IMR-90 (cell line): ENCODE measurements around the gene UPP2. TPM values are rescaled to one million over a fixed set of nuclear protein-coding genes. Genes with fewer than 3 reads are reported as not detected.

Experiments used
- ATAC-seq: fragments of 200-7000 bp; cut with Tn5 transposase; 2 replicates; pipeline ENCODE4 v1.9.1; 2020; ENCODE audit warnings: low read depth, mild to moderate bottlenecking, moderate library complexity
- BruUV-seq: library from RNA; stranded (reverse); fragments of 400-500 nt; replicated peaks from 2 replicates; lab custom pipeline; 2021; lab: Mats Ljungman, UMichigan
- CTCF ChIA-PET: fragments of 300-600 bp; formaldehyde crosslinking; extraction: SDS; loops from one replicate; lab custom pipeline; 2021; ENCODE audit warnings: antibody characterized with exemption; lab: Yijun Ruan, JAX
- POLR2A ChIA-PET: fragments of 300-600 bp; sonication (Branson Sonifier 250); formaldehyde crosslinking; loops from one replicate; lab custom pipeline; 2022; ENCODE audit warnings: antibody characterized with exemption; ENCODE audit not compliant: unreplicated experiment; lab: Charles Lee
- DNase-seq: peaks from one replicate; pipeline ENCODE4 v3.0.0; 2013
- H2AFZ ChIP-seq: replicated peaks from 2 replicates; pipeline ENCODE3; 2013; ENCODE audit warnings: low read length, mild to moderate bottlenecking; ENCODE audit not compliant: poor library complexity
- H2AK5ac ChIP-seq: 2 replicates; pipeline ENCODE4 v1.6.1; 2013; ENCODE audit warnings: low read depth, low read length, inconsistent platforms
- H2AK9ac ChIP-seq: replicated peaks from 2 replicates; pipeline ENCODE3; 2013; ENCODE audit warnings: mild to moderate bottlenecking, low read depth, low read length, moderate library complexity; ENCODE audit not compliant: poor library complexity
- H2BK120ac ChIP-seq: 2 replicates; pipeline ENCODE4 v1.6.1; 2013; ENCODE audit warnings: low read depth, low read length, inconsistent platforms
- H2BK15ac ChIP-seq: 3 replicates; pipeline ENCODE4 v1.6.1; 2013; ENCODE audit warnings: low read depth, low read length, inconsistent platforms
- H2BK20ac ChIP-seq: 2 replicates; pipeline ENCODE4 v1.6.1; 2013; ENCODE audit warnings: low read depth, mild to moderate bottlenecking, inconsistent platforms, low read length, moderate library complexity
- H2BK5ac ChIP-seq: 2 replicates; pipeline ENCODE4 v1.6.1; 2013; ENCODE audit warnings: mild to moderate bottlenecking, low read depth, low read length, inconsistent platforms; ENCODE audit not compliant: poor library complexity, severe bottlenecking
- H3K14ac ChIP-seq: replicated peaks from 2 replicates; pipeline ENCODE4 v1.6.1; 2013; ENCODE audit warnings: low read depth, low read length, inconsistent platforms
- H3K18ac ChIP-seq: 2 replicates; pipeline ENCODE4 v1.6.1; 2013; ENCODE audit warnings: low read depth, low read length, control low read depth
- H3K23ac ChIP-seq: 2 replicates; pipeline ENCODE4 v1.6.1; 2013; ENCODE audit warnings: low read depth, low read length, inconsistent platforms
- H3K27ac ChIP-seq: 2 replicates; pipeline ENCODE4 v1.5.1; 2013; ENCODE audit warnings: mild to moderate bottlenecking, control low read depth, low read length; ENCODE audit not compliant: insufficient read depth
- H3K27me3 ChIP-seq: 2 replicates; pipeline ENCODE4 v1.6.1; 2013; ENCODE audit warnings: low read length; ENCODE audit not compliant: control insufficient read depth, insufficient read depth
- H3K36me3 ChIP-seq: 2 replicates; pipeline ENCODE4 v1.6.1; 2013; ENCODE audit warnings: low read length, mixed read lengths; ENCODE audit not compliant: control insufficient read depth, insufficient read depth
- H3K4ac ChIP-seq: 2 replicates; pipeline ENCODE4 v1.6.1; 2013; ENCODE audit warnings: low read depth, low read length, inconsistent platforms
- H3K4me1 ChIP-seq: 2 replicates; pipeline ENCODE4 v1.6.1; 2013; ENCODE audit warnings: low read length, mixed read lengths; ENCODE audit not compliant: control insufficient read depth, insufficient read depth
- H3K4me2 ChIP-seq: 2 replicates; pipeline ENCODE4 v1.6.1; 2013; ENCODE audit warnings: low read depth, mild to moderate bottlenecking, control low read depth, low read length, moderate library complexity
- H3K4me3 ChIP-seq: 2 replicates; pipeline ENCODE4 v1.5.1; 2013; ENCODE audit warnings: low read depth, mild to moderate bottlenecking, control low read depth, low read length, moderate library complexity; ENCODE audit not compliant: insufficient read depth
- H3K56ac ChIP-seq: 2 replicates; pipeline ENCODE4 v1.6.1; 2013; ENCODE audit warnings: low read length, inconsistent platforms; ENCODE audit not compliant: insufficient read depth; ENCODE audit errors: extremely low read depth
- H3K79me1 ChIP-seq, 2 experiments: 2 replicates each; pipeline ENCODE4 v1.6.1; 2013; ENCODE audit warnings: low read length in 2 of 2, inconsistent platforms in 1 of 2, low read depth in 1 of 2
- H3K9ac ChIP-seq: 2 replicates; pipeline ENCODE4 v1.6.1; 2013; ENCODE audit warnings: low read depth, low read length, control low read depth
- H3K9me1 ChIP-seq: 2 replicates; pipeline ENCODE4 v1.6.1; 2013; ENCODE audit warnings: low read length, inconsistent platforms; ENCODE audit not compliant: insufficient read depth
- H3K9me3 ChIP-seq: 2 replicates; pipeline ENCODE4 v1.6.1; 2013; ENCODE audit warnings: low read length; ENCODE audit not compliant: control insufficient read depth, insufficient read depth
- H4K20me1 ChIP-seq: 2 replicates; pipeline ENCODE4 v1.6.1; 2013; ENCODE audit warnings: low read length, inconsistent platforms; ENCODE audit not compliant: insufficient read depth
- H4K5ac ChIP-seq: 2 replicates; pipeline ENCODE4 v1.6.1; 2013; ENCODE audit warnings: mild to moderate bottlenecking, low read depth, low read length, control low read depth
- H4K8ac ChIP-seq, 2 experiments: 2 replicates each; pipeline ENCODE4 v1.6.1; 2013; ENCODE audit warnings: low read depth in 2 of 2, low read length in 2 of 2, control low read depth in 1 of 2, inconsistent platforms in 1 of 2
- H4K91ac ChIP-seq: 2 replicates; pipeline ENCODE4 v1.6.1; 2013; ENCODE audit warnings: low read depth, low read length, inconsistent platforms; ENCODE audit not compliant: insufficient read depth
- MAFK ChIP-seq: IDR thresholded peaks from 2 replicates; pipeline ENCODE4 v1.6.1; 2012; ENCODE audit warnings: low read depth, low read length, improper control_type of control experiment
- RAD21 ChIP-seq: IDR thresholded peaks from 2 replicates; pipeline ENCODE4 v1.6.1; 2012; ENCODE audit warnings: low read length, improper control_type of control experiment
- WGBS, 2 experiments: methylation state at CpG; one replicate each; pipeline versions ENCODE4 v1.1.5 to v1.1.7; 2013; ENCODE audit warnings: missing lambda C conversion rate in 2 of 2; ENCODE audit not compliant: insufficient read length in 1 of 2; ENCODE audit errors: extremely low coverage in 2 of 2; 5-methylcytosine and 5-hydroxymethylcytosine counted together
- dilution Hi-C: fragments of 300-500 bp; cut with HindIII; formaldehyde crosslinking; loops from one replicate; pipeline ENCODE4 v1.14.3; 2018; ENCODE audit warnings: low sequenced_read_pairs; ENCODE audit not compliant: unreplicated experiment
- in situ Hi-C: fragments of 300-500 bp; cut with MboI; formaldehyde crosslinking; loops from 3 replicates; pipeline ENCODE4 v1.14.3; 2019; ENCODE audit warnings: low sequenced_read_pairs, inconsistent platforms, mixed read lengths
- intact Hi-C: fragments of 100-400 bp; cut with micrococcal nuclease; formaldehyde crosslinking; loops from 2 replicates; pipeline ENCODE4 v1.10.0; 2022
- polyA plus RNA-seq, 3 experiments: library from polyadenylated mRNA; depleted of rRNA; stranded (reverse); fragments of >200 nt; gene quantifications; 2 replicates each; pipeline ENCODE4 v1.2.3, GENCODE V29; 2012; ENCODE audit warnings: low replicate concordance in 1 of 3
- total RNA-seq: library from RNA; depleted of rRNA; stranded (reverse); fragments of >200 nt; gene quantifications from 2 replicates; pipeline ENCODE4 v1.2.3, GENCODE V29; 2012

UPP2 gene
- total and polyA plus RNA-seq, 2 of the 4 experiments (the other 2 are of a cell fraction), result not detected

DNA sequence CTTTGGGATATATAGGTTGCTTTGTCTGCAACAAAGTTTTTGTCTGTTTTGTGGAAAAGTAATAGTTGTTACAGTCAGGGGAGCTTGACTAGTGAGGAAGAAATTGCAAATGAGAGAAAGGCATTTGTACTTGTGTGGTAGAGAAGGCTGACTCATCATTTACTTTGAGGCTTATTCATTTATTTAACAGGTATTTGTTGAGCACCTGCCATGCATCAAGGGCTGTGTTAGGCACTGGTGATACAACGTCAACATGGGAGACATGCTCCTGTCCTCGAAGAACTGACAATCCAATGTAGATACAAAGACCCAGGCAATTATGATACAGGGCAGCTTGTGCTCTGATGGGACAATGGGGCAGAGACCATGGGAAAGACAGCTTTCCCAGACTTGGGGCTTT lies 79.5 kb downstream of the UPP2 start:
- WGBS, 2 experiments, result no CpG with 5 or more reads among the region's 2 CpGs
- H3K27ac ChIP-seq, result no peak overlapping the region
- no peaks in the 10 kb centered on the region for H3K4me1 ChIP-seq
- no peak overlapping the region for H2BK15ac ChIP-seq
- H3K18ac ChIP-seq, result no peak overlapping the region
- peaks cover 2% of the 10 kb centered on the region for H3K27me3 ChIP-seq
- no peak overlapping the region for H3K4me3 ChIP-seq
- H3K4ac ChIP-seq, result no peak overlapping the region
- H3K79me1 ChIP-seq, result no peaks in the 10 kb centered on the region
- in situ Hi-C loops (no loop called here), intact Hi-C loops (no loop called here), dilution Hi-C loops (no loop called here)
- H2AK5ac ChIP-seq, result no peak overlapping the region
- H2BK5ac ChIP-seq, result no peak overlapping the region
- H4K5ac ChIP-seq, result no peak overlapping the region
- H3K23ac ChIP-seq, result no peak overlapping the region
- H2BK20ac ChIP-seq, result no peak overlapping the region
- no peak overlapping the region for H4K8ac ChIP-seq
- POLR2A ChIA-PET, result no interaction called here
- no peak overlapping the region for H3K14ac ChIP-seq
- DNase-seq (no peak), ATAC-seq (no peak)
- CTCF ChIA-PET, result interaction anchor here (1.2 kb wide), 1 partner anchor 552 kb away, joined by 3 read pairs; no protein-coding TSS in a partner anchor
- no peaks in the 10 kb centered on the region for H4K20me1 ChIP-seq
- no peak overlapping the region for H3K56ac ChIP-seq
- no TSS peak for BruUV-seq
- no peak overlapping the region for H2AFZ ChIP-seq
- no peak overlapping the region for H2BK120ac ChIP-seq
- no peaks in the 10 kb centered on the region for H3K36me3 ChIP-seq
- no peaks in the 10 kb centered on the region for H3K9me1 ChIP-seq
- no peak overlapping the region for H3K9ac ChIP-seq
- TF ChIP-seq MAFK, result peak; percentile 84
- TF ChIP-seq RAD21, result no peak
- H3K9me3 ChIP-seq, result no peaks in the 10 kb centered on the region
- no peak overlapping the region for H4K91ac ChIP-seq
- no peak overlapping the region for H2AK9ac ChIP-seq
- H3K4me2 ChIP-seq, result no peak overlapping the region
